ENCODE results near the gene CDC34. TPM values are rescaled to one million over a fixed set of nuclear protein-coding genes. Genes with fewer than 3 reads are reported as not detected.

CDC34 gene
- total RNA-seq, 1 donor from 2014 or later: 124 TPM

DNA sequence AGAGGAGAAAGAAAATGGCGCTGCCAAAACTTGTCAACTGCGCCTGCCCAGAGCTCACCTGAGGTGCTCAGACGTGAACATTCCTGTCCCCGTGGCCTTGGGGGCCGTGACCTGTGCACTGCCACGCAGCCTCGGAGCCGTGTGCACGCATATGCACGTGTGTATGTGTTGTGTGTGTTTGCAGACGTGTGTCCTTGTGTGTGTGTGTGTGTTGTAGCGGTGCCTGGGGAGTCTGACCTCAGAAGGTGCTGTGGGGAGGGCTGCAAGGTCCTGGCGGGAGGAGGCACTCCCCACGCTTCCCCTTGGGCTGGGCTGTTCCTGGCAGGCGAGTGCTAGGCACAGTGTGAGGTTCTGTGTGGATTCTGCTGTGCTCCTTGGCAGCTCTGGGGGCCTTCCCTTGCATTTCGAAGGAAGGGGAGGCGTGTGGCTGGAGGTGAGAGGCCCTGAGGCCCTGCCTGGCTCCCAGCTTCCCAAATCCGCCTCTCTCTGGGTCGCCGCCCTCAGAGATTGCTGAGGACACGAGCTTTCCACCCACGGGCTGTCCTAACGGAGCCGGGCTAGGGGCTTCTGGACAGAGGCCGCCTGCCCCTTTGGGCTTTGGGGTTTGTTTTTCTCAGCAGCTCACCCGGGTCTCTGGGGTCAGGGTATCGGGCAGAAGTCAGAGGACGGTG is 45.3 kb downstream of the CDC34 start:
- H3K36me3 ChIP-seq: peaks cover 22 to 37% of the 10 kb centered on the region in 2 donors
- intact Hi-C loops (cut with DNase I): no loop called here
- peaks cover 11 to 30% of the 10 kb centered on the region in 2 donors for H3K4me1 ChIP-seq
- no peaks in the 10 kb centered on the region for H3K9me3 ChIP-seq
- DNase-seq (ENCODE audit: low spot score in 2 of 2): no peak
- no peak overlapping the region for H3K4me3 ChIP-seq
- TF ChIP-seq, protein P1, sequence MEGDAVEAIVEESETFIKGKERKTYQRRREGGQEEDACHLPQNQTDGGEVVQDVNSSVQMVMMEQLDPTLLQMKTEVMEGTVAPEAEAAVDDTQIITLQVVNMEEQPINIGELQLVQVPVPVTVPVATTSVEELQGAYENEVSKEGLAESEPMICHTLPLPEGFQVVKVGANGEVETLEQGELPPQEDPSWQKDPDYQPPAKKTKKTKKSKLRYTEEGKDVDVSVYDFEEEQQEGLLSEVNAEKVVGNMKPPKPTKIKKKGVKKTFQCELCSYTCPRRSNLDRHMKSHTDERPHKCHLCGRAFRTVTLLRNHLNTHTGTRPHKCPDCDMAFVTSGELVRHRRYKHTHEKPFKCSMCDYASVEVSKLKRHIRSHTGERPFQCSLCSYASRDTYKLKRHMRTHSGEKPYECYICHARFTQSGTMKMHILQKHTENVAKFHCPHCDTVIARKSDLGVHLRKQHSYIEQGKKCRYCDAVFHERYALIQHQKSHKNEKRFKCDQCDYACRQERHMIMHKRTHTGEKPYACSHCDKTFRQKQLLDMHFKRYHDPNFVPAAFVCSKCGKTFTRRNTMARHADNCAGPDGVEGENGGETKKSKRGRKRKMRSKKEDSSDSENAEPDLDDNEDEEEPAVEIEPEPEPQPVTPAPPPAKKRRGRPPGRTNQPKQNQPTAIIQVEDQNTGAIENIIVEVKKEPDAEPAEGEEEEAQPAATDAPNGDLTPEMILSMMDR (IDR thresholded peaks at IDR 0.05): no peak
- no peak overlapping the region for H3K27ac ChIP-seq
- H3K27me3 ChIP-seq: no peaks in the 10 kb centered on the region

DNA sequence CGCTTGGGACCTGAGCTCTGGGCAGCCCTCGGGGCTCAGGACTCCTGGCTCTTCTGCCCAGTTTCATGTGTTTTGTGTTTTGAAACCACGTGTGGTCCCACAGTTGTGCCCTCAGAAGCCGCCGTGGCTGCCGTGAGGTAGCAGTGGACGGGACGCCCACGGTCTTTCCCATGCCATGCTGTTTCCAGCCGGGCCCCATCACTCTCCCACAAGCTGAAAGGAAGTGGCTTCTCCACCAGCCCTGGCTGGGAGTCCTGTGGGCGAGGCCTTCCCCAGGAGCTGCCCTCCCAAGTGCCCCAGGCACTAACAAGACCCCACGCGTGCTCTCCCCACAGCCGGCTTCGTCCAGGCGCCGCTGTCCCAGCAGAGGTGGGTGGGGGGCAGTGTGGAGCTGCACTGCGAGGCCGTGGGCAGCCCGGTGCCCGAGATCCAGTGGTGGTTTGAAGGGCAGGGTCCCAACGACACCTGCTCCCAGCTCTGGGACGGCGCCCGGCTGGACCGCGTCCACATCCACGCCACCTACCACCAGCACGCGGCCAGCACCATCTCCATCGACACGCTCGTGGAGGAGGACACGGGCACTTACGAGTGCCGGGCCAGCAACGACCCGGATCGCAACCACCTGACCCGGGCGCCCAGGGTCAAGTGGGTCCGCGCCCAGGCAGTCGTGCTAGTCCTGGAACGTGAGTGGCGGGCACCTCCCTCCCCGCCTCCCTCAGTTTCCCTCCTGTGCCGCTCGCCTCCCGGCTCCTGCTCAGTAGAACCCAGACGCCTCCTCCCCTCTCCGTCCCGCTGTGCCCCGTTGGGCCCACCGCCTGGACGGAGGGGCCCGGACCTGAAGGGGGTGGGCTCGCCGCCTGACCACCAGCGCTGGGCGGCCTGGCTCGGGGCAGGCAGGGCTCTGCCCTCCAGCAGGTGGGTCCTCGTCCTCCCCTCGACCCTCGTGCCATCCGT is 46.2 kb downstream of the CDC34 start:
- Histone ChIP-seq H3K9me3 (no peaks in the 10 kb centered on the region), H3K36me3 (peaks cover 30 to 45% of the 10 kb centered on the region in 2 donors), H3K4me1 (peaks cover 11 to 30% of the 10 kb centered on the region in 2 donors), H3K4me3 (no peak overlapping the region), H3K27me3 (no peaks in the 10 kb centered on the region), H3K27ac (no peak overlapping the region)
- TF ChIP-seq, protein P1 (IDR thresholded peaks at IDR 0.05): no peak
- intact Hi-C loops (cut with DNase I): no loop called here
- DNase-seq (ENCODE audit: low spot score in 2 of 2): no peak

DNA sequence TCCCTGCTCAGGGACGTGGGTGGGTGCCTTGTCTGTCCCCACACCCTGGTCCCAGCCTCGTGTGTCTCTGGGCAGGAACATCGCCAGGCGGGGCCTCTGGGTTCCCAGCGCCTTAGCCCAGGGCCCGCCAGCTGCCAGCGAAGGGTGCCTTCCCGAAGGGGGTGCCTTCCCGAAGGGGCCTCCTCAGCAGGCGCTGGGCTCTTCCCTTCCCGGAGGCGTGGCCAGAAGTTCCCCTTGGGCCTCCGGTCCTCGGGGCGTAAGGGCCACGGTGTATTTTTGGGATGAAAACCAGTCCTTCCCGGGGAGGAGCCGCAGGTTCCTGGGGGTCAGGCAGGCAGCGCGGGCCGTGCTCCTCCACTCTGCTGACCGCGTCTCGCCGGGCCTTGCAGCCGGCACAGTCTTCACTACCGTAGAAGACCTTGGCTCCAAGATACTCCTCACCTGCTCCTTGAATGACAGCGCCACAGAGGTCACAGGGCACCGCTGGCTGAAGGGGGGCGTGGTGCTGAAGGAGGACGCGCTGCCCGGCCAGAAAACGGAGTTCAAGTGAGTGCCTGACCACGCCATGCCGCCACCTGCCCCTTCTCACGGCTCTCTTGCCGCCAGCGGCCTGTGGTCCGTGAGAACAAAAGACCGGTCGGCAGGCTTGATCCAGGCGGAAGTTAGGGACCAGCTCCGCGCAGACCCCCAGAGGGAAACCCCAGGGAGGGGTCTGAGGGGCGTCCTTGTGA is 47.7 kb downstream of the CDC34 start:
- no peaks in the 10 kb centered on the region for H3K9me3 ChIP-seq
- no peak overlapping the region for H3K27ac ChIP-seq
- peaks cover 39 to 54% of the 10 kb centered on the region in 2 donors for H3K36me3 ChIP-seq
- intact Hi-C loops (cut with DNase I): no loop called here
- H3K4me3 ChIP-seq: no peak overlapping the region
- peaks cover 11 to 23% of the 10 kb centered on the region in 2 donors for H3K4me1 ChIP-seq
- TF ChIP-seq, protein P1 (IDR thresholded peaks at IDR 0.05): no peak
- no peaks in the 10 kb centered on the region for H3K27me3 ChIP-seq
- DNase-seq (ENCODE audit: low spot score in 2 of 2): no peak

DNA sequence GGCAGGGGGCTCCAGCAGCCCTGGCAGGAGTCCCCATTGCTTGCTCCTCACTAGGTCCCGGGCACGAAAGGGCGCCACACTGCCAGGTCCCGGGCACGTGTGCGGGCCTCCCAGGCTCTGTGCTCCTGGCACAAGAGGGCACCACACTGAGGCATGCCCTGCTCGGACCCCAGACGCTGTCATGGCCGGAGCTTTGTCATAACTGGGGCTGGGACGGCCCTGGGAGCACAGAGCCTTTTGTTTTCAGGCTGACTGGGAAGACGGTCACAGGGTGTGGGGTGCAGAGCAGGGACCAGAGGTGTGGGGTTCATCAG is 48.2 kb downstream of the CDC34 start:
- H3K4me1 ChIP-seq: peaks cover 8 to 17% of the 10 kb centered on the region in 2 donors
- H3K36me3 ChIP-seq: peaks cover 39 to 54% of the 10 kb centered on the region in 2 donors
- no peaks in the 10 kb centered on the region for H3K27me3 ChIP-seq
- no peak overlapping the region for H3K27ac ChIP-seq
- no peak overlapping the region for H3K4me3 ChIP-seq
- no peaks in the 10 kb centered on the region for H3K9me3 ChIP-seq
- TF ChIP-seq, protein P1 (IDR thresholded peaks at IDR 0.05): no peak
- intact Hi-C loops (cut with DNase I): no loop called here
- no peak for DNase-seq (ENCODE audit: low spot score in 2 of 2)

DNA sequence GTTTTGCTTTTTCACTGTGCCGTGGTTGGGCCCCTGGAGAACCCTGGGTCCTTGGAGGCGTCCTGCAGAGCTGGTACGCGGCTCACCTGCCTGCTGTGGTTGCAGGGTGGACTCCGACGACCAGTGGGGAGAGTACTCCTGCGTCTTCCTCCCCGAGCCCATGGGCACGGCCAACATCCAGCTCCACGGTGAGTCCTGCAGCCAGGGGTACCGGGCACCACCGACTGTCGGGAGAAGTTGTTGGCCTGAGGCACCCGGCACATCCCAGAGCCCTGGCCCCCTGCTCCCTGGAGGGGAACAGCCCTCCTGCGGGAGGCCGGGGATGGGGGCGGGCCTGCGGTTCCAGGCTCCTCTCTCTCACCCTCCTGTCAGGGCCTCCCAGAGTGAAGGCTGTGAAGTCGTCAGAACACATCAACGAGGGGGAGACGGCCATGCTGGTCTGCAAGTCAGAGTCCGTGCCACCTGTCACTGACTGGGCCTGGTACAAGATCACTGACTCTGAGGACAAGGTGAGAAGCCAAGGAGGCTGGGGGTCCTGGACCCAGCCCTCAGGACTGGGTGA is 48.8 kb downstream of the CDC34 start:
- Histone ChIP-seq H3K4me3 (no peak overlapping the region), H3K27me3 (no peaks in the 10 kb centered on the region), H3K36me3 (peaks cover 39 to 54% of the 10 kb centered on the region in 2 donors), H3K27ac (no peak overlapping the region), H3K9me3 (no peaks in the 10 kb centered on the region), H3K4me1 (peaks cover 8 to 12% of the 10 kb centered on the region in 2 donors)
- no peak for DNase-seq (ENCODE audit: low spot score in 2 of 2)
- intact Hi-C loops (cut with DNase I): no loop called here
- TF ChIP-seq, protein P1 (IDR thresholded peaks at IDR 0.05): no peak

Data from ascending aorta (tissue), 2 donors.